ENCODE results near the gene CTIF. TPM values are rescaled to one million over a fixed set of nuclear protein-coding genes. Genes with fewer than 3 reads are reported as not detected.

Gene CTIF
- total RNA-seq, 1 experiment from 2014 or later: 95.8 TPM

DNA sequence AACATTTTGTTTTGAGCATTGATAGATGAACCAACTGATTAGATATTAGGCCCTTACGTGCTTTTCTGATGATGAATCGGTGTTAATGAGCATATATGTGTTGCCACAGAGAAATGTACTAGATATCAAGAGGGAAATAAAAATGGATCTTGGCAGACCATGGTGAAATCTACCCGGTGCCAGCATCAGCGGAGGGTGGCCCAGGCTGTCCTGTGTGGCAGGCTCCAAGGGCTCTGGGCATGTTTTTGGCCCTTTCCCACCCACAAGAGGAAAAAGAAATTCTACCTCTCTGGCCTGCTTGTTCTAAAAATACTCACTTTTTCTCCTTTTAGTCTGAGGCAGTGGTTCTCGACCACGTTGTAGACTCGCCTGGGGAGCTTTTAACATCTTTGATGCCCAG lies 154.2 kb downstream of the CTIF start:
- Mint-ChIP-seq H3K4me3 (ENCODE audit: unreplicated experiment) (no peak overlapping the region), H3K27ac (ENCODE audit: low read depth, unreplicated experiment) (no peak overlapping the region), H3K36me3 (ENCODE audit: insufficient read depth, unreplicated experiment) (peaks cover 7% of the 10 kb centered on the region), H3K4me1 (ENCODE audit: insufficient read depth, unreplicated experiment) (no peaks in the 10 kb centered on the region), H3K27me3 (ENCODE audit: insufficient read depth, unreplicated experiment) (no peaks in the 10 kb centered on the region), H3K9me3 (ENCODE audit: unreplicated experiment) (no peaks in the 10 kb centered on the region)
- BruUV-seq (replicated peaks): no TSS peak
- intact Hi-C loops (cut with micrococcal nuclease): no loop called here
- POLR2A ChIA-PET: no interaction called here
- TF ChIP-seq CTCF (IDR thresholded peaks at IDR 0.05; ENCODE audit: unreplicated experiment): no peak
- CTCF ChIA-PET: interaction anchor here (3.2 kb wide), 1 partner anchor 17 kb away, joined by 14 read pairs; no protein-coding TSS in a partner anchor
- DNase-seq (ENCODE audit: unreplicated experiment): no peak

DNA sequence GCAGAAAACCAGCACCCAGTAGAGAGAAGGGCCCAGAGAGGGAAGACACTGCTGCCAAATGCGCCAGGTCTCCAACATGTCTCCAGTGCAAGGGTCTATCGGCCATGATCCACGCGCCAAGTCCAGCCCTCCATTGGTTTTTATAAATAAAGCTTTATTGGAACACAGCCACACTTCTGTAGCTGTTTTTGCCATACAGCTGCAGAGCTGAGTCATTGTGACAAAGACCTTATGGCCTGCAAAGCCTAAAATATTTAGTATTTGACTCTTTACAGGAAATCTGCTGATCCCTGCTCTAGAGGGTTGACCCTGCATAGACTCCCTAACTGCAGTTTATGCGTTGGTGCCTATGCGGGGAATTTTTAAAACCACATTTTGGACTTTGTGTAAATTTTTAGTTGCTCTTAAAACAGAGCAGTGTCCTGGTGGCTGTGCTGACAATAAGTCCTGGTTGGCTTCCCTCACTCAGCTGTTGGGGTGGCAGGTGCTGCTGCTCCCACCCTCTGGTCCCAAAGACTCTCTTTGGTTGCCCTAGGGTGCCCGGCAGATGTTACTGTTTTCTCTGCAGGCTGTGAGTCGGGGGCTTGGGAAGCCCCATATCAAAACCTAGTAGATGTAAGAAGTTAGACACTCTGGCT lies 154.9 kb downstream of the CTIF start:
- H3K4me1 Mint-ChIP-seq (ENCODE audit: insufficient read depth, unreplicated experiment): no peaks in the 10 kb centered on the region
- H3K27me3 Mint-ChIP-seq (ENCODE audit: insufficient read depth, unreplicated experiment): no peaks in the 10 kb centered on the region
- CTCF ChIA-PET: interaction anchor here (0.6 to 3.2 kb wide), 2 partner anchors 18 to 27 kb away, joined by 3 to 14 read pairs; no protein-coding TSS in a partner anchor
- no peak overlapping the region for H3K27ac Mint-ChIP-seq (ENCODE audit: low read depth, unreplicated experiment)
- POLR2A ChIA-PET: no interaction called here
- no peaks in the 10 kb centered on the region for H3K9me3 Mint-ChIP-seq (ENCODE audit: unreplicated experiment)
- H3K36me3 Mint-ChIP-seq (ENCODE audit: insufficient read depth, unreplicated experiment): peaks cover 7% of the 10 kb centered on the region
- H3K4me3 Mint-ChIP-seq (ENCODE audit: unreplicated experiment): no peak overlapping the region
- BruUV-seq (replicated peaks): no TSS peak
- intact Hi-C loops (cut with micrococcal nuclease): no loop called here
- DNase-seq (ENCODE audit: unreplicated experiment): no peak
- TF ChIP-seq CTCF (IDR thresholded peaks at IDR 0.05; ENCODE audit: unreplicated experiment): no peak

DNA sequence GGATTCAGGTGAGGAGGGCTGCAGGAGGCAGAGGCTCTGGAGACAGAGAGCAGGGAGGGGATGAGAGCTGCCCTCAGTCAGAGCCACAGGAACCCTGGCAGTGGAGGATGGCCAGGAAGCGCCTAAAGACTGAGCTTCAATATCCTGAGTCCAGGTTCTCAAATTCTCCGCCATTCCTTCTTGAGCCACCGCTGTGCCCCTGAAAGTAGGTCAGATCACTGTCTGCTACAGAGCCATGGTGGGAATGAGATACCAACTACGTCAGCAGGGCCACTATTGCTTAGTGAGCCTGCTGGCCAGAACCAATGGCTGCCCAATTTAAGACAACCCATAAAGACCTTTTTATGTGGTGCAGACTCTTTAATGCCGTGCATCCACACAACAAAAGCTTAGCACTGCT lies 155.5 kb downstream of the CTIF start:
- H3K4me3 Mint-ChIP-seq (ENCODE audit: unreplicated experiment): no peak overlapping the region
- no peak for TF ChIP-seq CTCF (IDR thresholded peaks at IDR 0.05; ENCODE audit: unreplicated experiment)
- no peak for DNase-seq (ENCODE audit: unreplicated experiment)
- POLR2A ChIA-PET: no interaction called here
- CTCF ChIA-PET: interaction anchor here (0.6 to 3.2 kb wide), 2 partner anchors 18 to 251 kb away, joined by 3 to 14 read pairs; no protein-coding TSS in a partner anchor
- H3K27ac Mint-ChIP-seq (ENCODE audit: low read depth, unreplicated experiment): no peak overlapping the region
- intact Hi-C loops (cut with micrococcal nuclease): no loop called here
- peaks cover 7% of the 10 kb centered on the region for H3K36me3 Mint-ChIP-seq (ENCODE audit: insufficient read depth, unreplicated experiment)
- no peaks in the 10 kb centered on the region for H3K27me3 Mint-ChIP-seq (ENCODE audit: insufficient read depth, unreplicated experiment)
- H3K9me3 Mint-ChIP-seq (ENCODE audit: unreplicated experiment): no peaks in the 10 kb centered on the region
- H3K4me1 Mint-ChIP-seq (ENCODE audit: insufficient read depth, unreplicated experiment): no peaks in the 10 kb centered on the region
- no TSS peak for BruUV-seq (replicated peaks)

- Mint-ChIP-seq H3K4me3 (ENCODE audit: unreplicated experiment) (no peak overlapping the region), H3K27ac (ENCODE audit: low read depth, unreplicated experiment) (no peak overlapping the region), H3K9me3 (ENCODE audit: unreplicated experiment) (no peaks in the 10 kb centered on the region), H3K4me1 (ENCODE audit: insufficient read depth, unreplicated experiment) (no peaks in the 10 kb centered on the region), H3K27me3 (ENCODE audit: insufficient read depth, unreplicated experiment) (no peaks in the 10 kb centered on the region), H3K36me3 (ENCODE audit: insufficient read depth, unreplicated experiment) (peaks cover 7% of the 10 kb centered on the region)
- BruUV-seq (replicated peaks): no TSS peak
- no peak for TF ChIP-seq CTCF (IDR thresholded peaks at IDR 0.05; ENCODE audit: unreplicated experiment)
- CTCF ChIA-PET: interaction anchor here (0.9 to 1.4 kb wide), 2 partner anchors 8 to 18 kb away, joined by 3 to 5 read pairs; no protein-coding TSS in a partner anchor
- intact Hi-C loops (cut with micrococcal nuclease): no loop called here
- no peak for DNase-seq (ENCODE audit: unreplicated experiment)
- POLR2A ChIA-PET: no interaction called here
Observed at GRCh38 chr18:48695671-48696070, 156.8 kb downstream of the CTIF start.

Data from MCF 10A (cell line).